ENCODE measurements around the gene OCA2. TPM values are rescaled to one million over a fixed set of nuclear protein-coding genes. Genes with fewer than 3 reads are reported as not detected.

The OCA2 gene
- total RNA-seq, 1 donor from 2014 or later = 0.79 TPM

DNA sequence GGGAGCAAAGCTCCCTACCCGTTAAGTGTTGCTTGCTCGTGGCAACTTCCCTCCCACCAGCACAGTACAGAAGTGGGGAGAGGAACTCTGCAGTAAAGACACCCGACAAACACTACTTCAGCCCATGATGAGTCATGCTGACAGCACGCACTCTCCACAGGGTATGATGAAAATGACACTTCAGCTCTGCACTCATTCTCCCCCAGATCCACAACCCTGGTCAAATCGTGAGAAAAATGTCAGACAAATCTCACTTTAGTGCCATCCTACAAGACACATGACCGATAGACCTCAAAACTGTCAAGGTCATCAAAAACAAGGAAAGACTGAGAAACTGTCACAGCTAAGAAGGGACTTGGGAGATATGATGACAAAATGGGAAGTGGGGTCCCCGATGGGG lies 278.9 kb downstream of the OCA2 start:
- H3K4me1 Mint-ChIP-seq (ENCODE audit: low read depth) = no peaks in the 10 kb centered on the region
- H3K27ac Mint-ChIP-seq = no peak overlapping the region
- H3K36me3 Mint-ChIP-seq (ENCODE audit: insufficient read depth) = no peaks in the 10 kb centered on the region
- peaks cover 11% of the 10 kb centered on the region for H3K9me3 Mint-ChIP-seq (ENCODE audit: low read depth)
- TF ChIP-seq, protein P1, sequence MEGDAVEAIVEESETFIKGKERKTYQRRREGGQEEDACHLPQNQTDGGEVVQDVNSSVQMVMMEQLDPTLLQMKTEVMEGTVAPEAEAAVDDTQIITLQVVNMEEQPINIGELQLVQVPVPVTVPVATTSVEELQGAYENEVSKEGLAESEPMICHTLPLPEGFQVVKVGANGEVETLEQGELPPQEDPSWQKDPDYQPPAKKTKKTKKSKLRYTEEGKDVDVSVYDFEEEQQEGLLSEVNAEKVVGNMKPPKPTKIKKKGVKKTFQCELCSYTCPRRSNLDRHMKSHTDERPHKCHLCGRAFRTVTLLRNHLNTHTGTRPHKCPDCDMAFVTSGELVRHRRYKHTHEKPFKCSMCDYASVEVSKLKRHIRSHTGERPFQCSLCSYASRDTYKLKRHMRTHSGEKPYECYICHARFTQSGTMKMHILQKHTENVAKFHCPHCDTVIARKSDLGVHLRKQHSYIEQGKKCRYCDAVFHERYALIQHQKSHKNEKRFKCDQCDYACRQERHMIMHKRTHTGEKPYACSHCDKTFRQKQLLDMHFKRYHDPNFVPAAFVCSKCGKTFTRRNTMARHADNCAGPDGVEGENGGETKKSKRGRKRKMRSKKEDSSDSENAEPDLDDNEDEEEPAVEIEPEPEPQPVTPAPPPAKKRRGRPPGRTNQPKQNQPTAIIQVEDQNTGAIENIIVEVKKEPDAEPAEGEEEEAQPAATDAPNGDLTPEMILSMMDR (IDR thresholded peaks at IDR 0.05; ENCODE audit: unreplicated experiment) = no peak
- no peaks in the 10 kb centered on the region for H3K27me3 Mint-ChIP-seq
- no peak overlapping the region for H3K4me3 Mint-ChIP-seq (ENCODE audit: low read depth)
- no peak for DNase-seq (ENCODE audit: low spot score, unreplicated experiment)

DNA sequence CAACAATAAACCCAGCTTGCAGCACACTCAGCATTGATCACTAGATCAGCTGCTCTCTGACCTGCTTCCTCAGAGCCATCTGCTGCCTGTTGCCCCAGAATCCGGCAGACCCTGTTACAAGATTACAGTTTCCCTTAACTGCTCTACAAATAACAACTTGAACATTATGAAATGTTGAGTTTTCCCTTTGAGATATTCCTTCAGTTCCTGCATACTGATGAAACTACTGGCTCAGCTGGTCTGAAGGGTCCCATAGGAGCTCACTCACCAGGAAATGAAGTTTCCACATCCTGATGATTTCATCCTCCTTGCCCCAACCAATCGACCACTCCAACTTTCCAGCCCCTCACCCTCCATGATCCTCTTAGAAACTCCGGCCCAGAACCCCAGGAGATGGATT lies 281.9 kb downstream of the OCA2 start:
- Mint-ChIP-seq H3K4me1 (ENCODE audit: low read depth) (no peaks in the 10 kb centered on the region), H3K36me3 (ENCODE audit: insufficient read depth) (no peaks in the 10 kb centered on the region), H3K27me3 (no peaks in the 10 kb centered on the region)

DNA sequence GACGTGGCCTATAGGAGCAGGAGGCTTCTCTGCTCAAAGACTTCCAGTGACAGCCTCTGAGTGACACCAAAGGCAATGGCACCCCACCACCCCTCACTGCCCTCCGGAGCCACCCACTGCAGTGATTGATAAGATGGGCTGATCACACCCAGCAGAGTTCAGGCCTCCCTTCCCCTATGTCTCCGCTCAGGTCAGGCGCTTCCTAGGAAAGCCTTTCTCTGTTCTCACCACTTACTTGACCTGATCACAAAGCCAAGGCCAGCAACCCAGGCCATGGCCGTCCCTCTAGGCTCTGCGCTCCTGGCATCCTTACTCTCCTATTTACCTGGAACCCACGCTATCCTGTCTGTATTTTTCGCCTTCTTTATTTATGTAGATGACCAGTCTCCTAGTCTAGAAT lies 282.3 kb downstream of the OCA2 start:
- no peak for DNase-seq (ENCODE audit: low spot score, unreplicated experiment)
- peaks cover 11% of the 10 kb centered on the region for H3K9me3 Mint-ChIP-seq (ENCODE audit: low read depth)
- no peaks in the 10 kb centered on the region for H3K36me3 Mint-ChIP-seq (ENCODE audit: insufficient read depth)
- H3K4me3 Mint-ChIP-seq (ENCODE audit: low read depth) = no peak overlapping the region
- H3K4me1 Mint-ChIP-seq (ENCODE audit: low read depth) = no peaks in the 10 kb centered on the region
- H3K27ac Mint-ChIP-seq = no peak overlapping the region
- H3K27me3 Mint-ChIP-seq = no peaks in the 10 kb centered on the region
- TF ChIP-seq, protein P1 (IDR thresholded peaks at IDR 0.05; ENCODE audit: unreplicated experiment) = no peak

More for the DNA sequence above, 281.9 kb downstream of the OCA2 start:
- no peak overlapping the region for H3K27ac Mint-ChIP-seq
- no peak overlapping the region for H3K4me3 Mint-ChIP-seq (ENCODE audit: low read depth)
- H3K9me3 Mint-ChIP-seq (ENCODE audit: low read depth) = peaks cover 11% of the 10 kb centered on the region
- TF ChIP-seq, protein P1 (IDR thresholded peaks at IDR 0.05; ENCODE audit: unreplicated experiment) = no peak
- DNase-seq (ENCODE audit: low spot score, unreplicated experiment) = no peak

DNA sequence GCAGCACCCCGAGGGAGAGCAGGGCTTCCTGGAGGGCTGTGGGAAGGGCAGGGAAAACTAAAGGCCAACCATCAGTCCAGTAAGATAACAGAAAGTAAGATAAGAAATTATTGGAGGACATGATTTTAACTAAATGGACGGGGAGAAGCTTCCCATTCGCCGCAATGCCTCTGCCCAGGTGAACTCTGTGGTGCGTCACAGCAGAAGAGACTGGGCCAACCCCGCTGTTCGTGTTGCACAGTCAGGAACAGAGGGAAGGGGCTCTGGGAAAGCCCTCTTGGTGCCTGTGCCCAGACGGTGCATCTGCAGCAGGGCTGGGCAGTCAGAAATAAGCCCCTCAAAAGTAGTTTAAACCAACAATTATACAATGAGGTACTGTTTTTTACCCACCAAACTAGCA lies 284.1 kb downstream of the OCA2 start:
- H3K27ac Mint-ChIP-seq = no peak overlapping the region
- peaks cover 14% of the 10 kb centered on the region for H3K9me3 Mint-ChIP-seq (ENCODE audit: low read depth)
- no peaks in the 10 kb centered on the region for H3K27me3 Mint-ChIP-seq
- H3K4me3 Mint-ChIP-seq (ENCODE audit: low read depth) = no peak overlapping the region
- no peak for DNase-seq (ENCODE audit: low spot score, unreplicated experiment)
- no peaks in the 10 kb centered on the region for H3K4me1 Mint-ChIP-seq (ENCODE audit: low read depth)
- H3K36me3 Mint-ChIP-seq (ENCODE audit: insufficient read depth) = no peaks in the 10 kb centered on the region
- TF ChIP-seq, protein P1 (IDR thresholded peaks at IDR 0.05; ENCODE audit: unreplicated experiment) = no peak

DNA sequence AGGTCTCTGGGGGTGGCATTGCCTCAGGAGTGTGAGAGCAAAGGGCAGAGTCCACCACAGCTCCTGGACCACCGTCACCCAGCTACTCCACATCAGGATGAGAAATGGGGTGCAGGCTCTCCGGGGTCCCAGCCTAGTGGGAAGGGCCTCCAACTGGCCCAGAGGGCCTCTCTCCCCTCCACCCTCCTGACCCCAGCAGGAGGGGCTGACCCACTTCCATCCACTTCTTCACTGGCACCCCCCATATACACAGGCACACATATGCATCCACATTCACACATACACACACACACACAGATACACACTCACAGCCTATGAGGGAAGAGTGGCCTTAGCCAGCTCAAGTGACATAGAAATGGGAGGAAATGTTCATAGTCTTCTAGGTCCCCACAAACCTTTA lies 286.0 kb downstream of the OCA2 start:
- no peaks in the 10 kb centered on the region for H3K4me1 Mint-ChIP-seq (ENCODE audit: low read depth)
- H3K4me3 Mint-ChIP-seq (ENCODE audit: low read depth) = no peak overlapping the region
- H3K27ac Mint-ChIP-seq = no peak overlapping the region
- peaks cover 19% of the 10 kb centered on the region for H3K9me3 Mint-ChIP-seq (ENCODE audit: low read depth)
- no peak for DNase-seq (ENCODE audit: low spot score, unreplicated experiment)
- no peaks in the 10 kb centered on the region for H3K36me3 Mint-ChIP-seq (ENCODE audit: insufficient read depth)
- no peaks in the 10 kb centered on the region for H3K27me3 Mint-ChIP-seq
- TF ChIP-seq, protein P1 (IDR thresholded peaks at IDR 0.05; ENCODE audit: unreplicated experiment) = no peak
